Uterus (tissue), 2 donors: ENCODE measurements around the gene VEZT.

Experiments
- CTCF ChIP-seq, 4 experiments: fragments of 200-600 bp in 2 of 4; fragments of 450-650 bp in 2 of 4; sonication (generic) in 2 of 4; IDR thresholded peaks; one replicate each; pipeline ENCODE4 v1.5.1; 2016 to 2019; ENCODE audit warnings: antibody characterized with exemption in 4 of 4, mild to moderate bottlenecking in 2 of 4, moderate library complexity in 1 of 4
- POLR2A ChIP-seq, 2 donors: fragments of 450-650 bp; IDR thresholded peaks; one replicate each; pipeline ENCODE4 v1.6.1; 2016; ENCODE audit warnings: antibody characterized with exemption in 2 of 2, mild to moderate bottlenecking in 1 of 2, moderate library complexity in 1 of 2

- TF ChIP-seq CTCF (IDR thresholded peaks at IDR 0.05) (no peak), POLR2A (IDR thresholded peaks at IDR 0.05) (no peak)
Measured at GRCh38 chr12:95279856-95280255, 62.2 kb downstream of the VEZT start.
